Loucy (cell line): ENCODE data around the gene LANCL2.

Experiments
- H2AFZ ChIP-seq: fragments of 200-600 bp; sonication (generic); 2 replicates; pipeline ENCODE4 v1.6.0; 2016; ENCODE audit warnings: antibody characterized with exemption, mild to moderate bottlenecking, low read length, moderate library complexity
- H3F3A ChIP-seq: fragments of 200-600 bp; 2 replicates; pipeline ENCODE4 v1.6.0; 2016; ENCODE audit warnings: antibody characterized with exemption, low read depth, mild to moderate bottlenecking
- H3K27me3 ChIP-seq: fragments of 200-600 bp; sonication (generic); 2 replicates; pipeline ENCODE4 v1.6.1; 2014; ENCODE audit warnings: low read length, mild to moderate bottlenecking; ENCODE audit not compliant: insufficient read depth, poor library complexity, severe bottlenecking
- H3K36me3 ChIP-seq: fragments of 200-600 bp; sonication (generic); 2 replicates; pipeline ENCODE4 v1.6.1; 2016; ENCODE audit warnings: low read length; ENCODE audit not compliant: insufficient read depth
- H3K4me1 ChIP-seq: fragments of 200-600 bp; sonication (generic); 2 replicates; pipeline ENCODE4 v1.5.1; 2014; ENCODE audit warnings: low read length, mild to moderate bottlenecking; ENCODE audit not compliant: insufficient read depth, poor library complexity, severe bottlenecking
- H3K4me2 ChIP-seq: fragments of 200-600 bp; sonication (generic); 2 replicates; pipeline ENCODE4 v1.6.0; 2014; ENCODE audit warnings: antibody characterized with exemption, low read length, low read depth, mild to moderate bottlenecking; ENCODE audit not compliant: poor library complexity, severe bottlenecking
- H3K4me3 ChIP-seq: fragments of 200-600 bp; sonication (generic); 2 replicates; pipeline ENCODE4 v1.5.1; 2014; ENCODE audit warnings: low read length, mild to moderate bottlenecking, mixed read lengths; ENCODE audit not compliant: poor library complexity, severe bottlenecking
- H3K79me2 ChIP-seq: fragments of 200-600 bp; sonication (generic); 2 replicates; pipeline ENCODE4 v1.6.1; 2014; ENCODE audit warnings: low read length; ENCODE audit not compliant: insufficient read depth
- H3K9ac ChIP-seq: fragments of 200-600 bp; sonication (generic); 2 replicates; pipeline ENCODE4 v1.6.0; 2014; ENCODE audit warnings: mild to moderate bottlenecking, low read depth, low read length, moderate library complexity; ENCODE audit not compliant: poor library complexity, severe bottlenecking
- H3K9me2 ChIP-seq: fragments of 200-600 bp; sonication (generic); replicated peaks from 2 replicates; pipeline ENCODE4 v1.6.1; 2016; ENCODE audit warnings: low read depth, low read length, mixed read lengths
- H3K9me3 ChIP-seq: fragments of 200-600 bp; sonication (generic); 2 replicates; pipeline ENCODE4 v1.6.1; 2014; ENCODE audit warnings: mild to moderate bottlenecking, antibody characterized with exemption, low read length, low read depth; ENCODE audit not compliant: insufficient read depth
- H4K20me1 ChIP-seq: fragments of 200-600 bp; sonication (generic); 2 replicates; pipeline ENCODE4 v1.6.0; 2014; ENCODE audit warnings: antibody characterized with exemption, low read length, mild to moderate bottlenecking; ENCODE audit not compliant: insufficient read depth, poor library complexity, severe bottlenecking
- CTCF ChIP-seq: fragments of 200-600 bp; sonication (generic); conservative IDR thresholded peaks from 2 replicates; pipeline ENCODE4 v1.5.1; 2014; ENCODE audit warnings: mild to moderate bottlenecking, antibody characterized with exemption, low read length
- EZH2phosphoT487 ChIP-seq: fragments of 200-600 bp; IDR thresholded peaks from 2 replicates; pipeline ENCODE4 v1.6.1; 2018; ENCODE audit warnings: antibody characterized with exemption, mild to moderate bottlenecking, moderate library complexity, borderline replicate concordance

LANCL2 gene

GRCh38 chr7:55382251-55382650 is 17.1 kb downstream of the LANCL2 start:
- Histone ChIP-seq H3K9me3 (peaks cover 15% of the 10 kb centered on the region; the same call in 1 of the 2 replicates), H3K79me2 (no peaks in the 10 kb centered on the region), H3K9me2 (no peaks in the 10 kb centered on the region), H3K27me3 (no peaks in the 10 kb centered on the region), H3F3A (no peaks in the 10 kb centered on the region), H2AFZ (no peak overlapping the region), H4K20me1 (no peaks in the 10 kb centered on the region), H3K4me2 (no peak overlapping the region), H3K9ac (no peak overlapping the region), H3K4me3 (no peak overlapping the region), H3K4me1 (no peaks in the 10 kb centered on the region), H3K36me3 (no peaks in the 10 kb centered on the region)
- TF ChIP-seq CTCF (no peak), EZH2phosphoT487 (no peak)

- Histone ChIP-seq H3K27me3 (no peaks in the 10 kb centered on the region), H4K20me1 (no peaks in the 10 kb centered on the region), H3K4me2 (no peak overlapping the region), H3F3A (no peaks in the 10 kb centered on the region), H3K36me3 (no peaks in the 10 kb centered on the region), H3K79me2 (no peaks in the 10 kb centered on the region), H3K4me3 (no peak overlapping the region), H3K9ac (no peak overlapping the region), H3K9me3 (peaks cover 23% of the 10 kb centered on the region; the same call in 1 of the 2 replicates), H2AFZ (no peak overlapping the region), H3K4me1 (no peaks in the 10 kb centered on the region), H3K9me2 (no peaks in the 10 kb centered on the region)
- TF ChIP-seq CTCF: no peak
- TF ChIP-seq EZH2phosphoT487: no peak
Observed at GRCh38 chr7:55386541-55386940, 21.4 kb downstream of the LANCL2 start.

GRCh38 chr7:55387062-55387965 is 22.2 kb downstream of the LANCL2 start:
- Histone ChIP-seq H3K27me3 (no peaks in the 10 kb centered on the region), H4K20me1 (no peaks in the 10 kb centered on the region), H3K4me3 (no peak overlapping the region), H3K9ac (no peak overlapping the region), H2AFZ (no peak overlapping the region), H3K4me2 (no peak overlapping the region), H3K4me1 (no peaks in the 10 kb centered on the region), H3F3A (no peaks in the 10 kb centered on the region), H3K36me3 (no peaks in the 10 kb centered on the region), H3K79me2 (no peaks in the 10 kb centered on the region), H3K9me2 (no peaks in the 10 kb centered on the region), H3K9me3 (peaks cover 23% of the 10 kb centered on the region; the same call in 1 of the 2 replicates)
- TF ChIP-seq CTCF (no peak), EZH2phosphoT487 (no peak)
